Measurements from ENCODE around the gene CAPN5.

- TF ChIP-seq CTCF (IDR thresholded peaks at IDR 0.05) (no peak), POLR2A (IDR thresholded peaks at IDR 0.05; ENCODE audit: low read depth) (no peak), POLR2AphosphoS5 (IDR thresholded peaks at IDR 0.05) (no peak)
Observed at GRCh38 chr11:77141475-77141874, 74.7 kb downstream of the CAPN5 start.
